Measurements from ENCODE around the gene HDGFL2. TPM values are rescaled to one million over a fixed set of nuclear protein-coding genes. Genes with fewer than 3 reads are reported as not detected.

Gene HDGFL2
- total RNA-seq, 2 donors from 2014 or later, result 24.9 to 33.6 TPM

GRCh38 chr19:4493929-4494690, 22.0 kb downstream of the HDGFL2 start:
- Histone ChIP-seq H3K9me3 (no peaks in the 10 kb centered on the region), H3K27ac (no peak overlapping the region), H3K27me3 (no peaks in the 10 kb centered on the region), H3K36me3 (replicated peaks in 1 of 2; ENCODE audit: insufficient read depth in 1 of 2, low read depth in 2 of 2) (peaks cover 9 to 12% of the 10 kb centered on the region in 2 donors), H3K4me3 (no peak overlapping the region), H3K4me1 (no peaks in the 10 kb centered on the region)
- intact Hi-C loops (cut with DNase I), result no loop called here
- DNase-seq (no peak), ATAC-seq (no peak)
- TF ChIP-seq CTCF (IDR thresholded peaks at IDR 0.05) (no peak), POLR2A (IDR thresholded peaks at IDR 0.05) (no peak)
- WGBS, 2 donors, result 95 to 98% methylated on average over 50 to 61 of the region's 61 CpGs

GRCh38 chr19:4494691-4495064, 22.6 kb downstream of the HDGFL2 start:
- no peak overlapping the region for H3K4me3 ChIP-seq
- DNase-seq, result no peak
- peaks cover 9 to 12% of the 10 kb centered on the region in 2 donors for H3K36me3 ChIP-seq (replicated peaks in 1 of 2; ENCODE audit: insufficient read depth in 1 of 2, low read depth in 2 of 2)
- H3K27ac ChIP-seq, result no peak overlapping the region
- intact Hi-C loops (cut with DNase I), result no loop called here
- 95% methylated on average over 8 of the region's 8 CpGs for WGBS, 2 donors
- no peaks in the 10 kb centered on the region for H3K9me3 ChIP-seq
- no peaks in the 10 kb centered on the region for H3K27me3 ChIP-seq
- H3K4me1 ChIP-seq, result no peaks in the 10 kb centered on the region
- no peak for ATAC-seq
- TF ChIP-seq POLR2A (IDR thresholded peaks at IDR 0.05), result no peak
- TF ChIP-seq CTCF (IDR thresholded peaks at IDR 0.05), result no peak

DNA sequence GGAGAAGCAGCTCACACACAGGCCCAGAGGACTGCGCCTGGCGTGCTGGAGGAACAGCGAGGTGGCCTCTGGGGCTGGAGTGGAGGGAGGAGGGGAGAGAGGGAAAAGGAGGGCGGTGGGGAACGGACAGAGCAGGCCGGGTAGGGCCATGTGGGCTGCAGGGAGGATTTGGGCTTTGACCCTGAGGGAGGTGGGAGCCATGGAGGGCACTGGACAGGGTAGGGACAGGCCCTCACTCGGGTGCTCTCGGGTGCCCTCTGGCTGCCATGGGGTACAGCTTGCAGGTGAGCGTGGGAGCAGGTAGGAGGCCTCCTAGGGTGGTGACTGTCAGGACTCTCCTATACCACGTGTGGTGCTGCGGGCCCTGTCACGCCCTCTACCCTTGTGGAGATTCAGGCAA, 23.4 kb downstream of the HDGFL2 start:
- TF ChIP-seq CTCF (IDR thresholded peaks at IDR 0.05) (peak in 3 of 7 experiments; percentile 7 to 24 (median 14)), POLR2A (IDR thresholded peaks at IDR 0.05) (no peak)
- Histone ChIP-seq H3K4me3 (no peak overlapping the region), H3K27ac (no peak overlapping the region), H3K36me3 (replicated peaks in 1 of 2; ENCODE audit: insufficient read depth in 1 of 2, low read depth in 2 of 2) (peaks cover 9 to 12% of the 10 kb centered on the region in 2 donors), H3K9me3 (no peaks in the 10 kb centered on the region), H3K4me1 (no peaks in the 10 kb centered on the region), H3K27me3 (no peaks in the 10 kb centered on the region)
- DNase-seq (peak in 1 of 4 donors; percentile 21), ATAC-seq (no peak)
- intact Hi-C loops (cut with DNase I), result no loop called here
- 82 to 93% methylated on average over 8 to 12 of the region's 12 CpGs for WGBS, 2 donors

DNA sequence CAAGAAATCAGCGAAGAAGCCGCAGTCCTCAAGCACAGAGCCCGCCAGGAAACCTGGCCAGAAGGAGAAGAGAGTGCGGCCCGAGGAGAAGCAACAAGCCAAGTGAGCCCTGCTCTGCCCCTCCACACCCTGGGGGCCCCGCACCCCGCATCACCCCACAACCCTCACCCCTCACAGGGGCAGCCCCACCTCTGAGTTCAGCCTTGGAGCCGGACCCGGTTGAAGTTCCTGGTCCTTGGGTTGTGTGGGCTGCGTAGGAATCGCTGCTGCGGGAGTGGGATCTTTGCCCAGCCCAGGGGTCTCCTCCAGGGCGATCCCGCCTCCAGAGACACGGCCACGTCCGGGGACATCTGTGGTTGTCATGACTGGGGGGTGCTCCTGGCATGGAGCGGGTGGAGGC, 24.2 kb downstream of the HDGFL2 start:
- DNase-seq (no peak), ATAC-seq (no peak)
- TF ChIP-seq POLR2A (IDR thresholded peaks at IDR 0.05) (no peak), CTCF (IDR thresholded peaks at IDR 0.05) (no peak)
- Histone ChIP-seq H3K4me1 (no peaks in the 10 kb centered on the region), H3K27ac (no peak overlapping the region), H3K9me3 (no peaks in the 10 kb centered on the region), H3K27me3 (no peaks in the 10 kb centered on the region), H3K36me3 (replicated peaks in 1 of 2; ENCODE audit: insufficient read depth in 1 of 2, low read depth in 2 of 2) (peaks cover 9 to 12% of the 10 kb centered on the region in 2 donors), H3K4me3 (no peak overlapping the region)
- 87 to 91% methylated on average over 7 to 18 of the region's 18 CpGs for WGBS, 2 donors
- intact Hi-C loops (cut with DNase I), result no loop called here
